ENCODE data around the gene SEMA5A.

- TF ChIP-seq EP300 (IDR thresholded peaks at IDR 0.05; ENCODE audit: low read depth) (no peak), CTCF (IDR thresholded peaks at IDR 0.05) (no peak), POLR2A (IDR thresholded peaks at IDR 0.05) (no peak)
Measured at GRCh38 chr5:9479990-9480389, 65.9 kb downstream of the SEMA5A start.
